Measurements from ENCODE around the gene TRANK1.
"Not testable (repeated sequence)": the region's sequence is repeated elsewhere in the genome, so short reads cannot be mapped to it uniquely, and the experiment has no call there.

Gene TRANK1

GRCh38 chr3:36919439-36920160 lies 25.3 kb downstream of the TRANK1 start:
- DNase-seq (ENCODE audit: low spot score), result no peak

- no peak for DNase-seq (ENCODE audit: low spot score)
Observed at GRCh38 chr3:36918050-36918449, 26.8 kb downstream of the TRANK1 start.

GRCh38 chr3:36911990-36912804 lies 32.7 kb downstream of the TRANK1 start:
- DNase-seq (ENCODE audit: low spot score), result no peak

- DNase-seq (ENCODE audit: low spot score), result no peak
Observed at GRCh38 chr3:36909666-36910065, 35.2 kb downstream of the TRANK1 start.

GRCh38 chr3:36909181-36909580 lies 35.7 kb downstream of the TRANK1 start:
- DNase-seq (ENCODE audit: low spot score), result no peak

DNA sequence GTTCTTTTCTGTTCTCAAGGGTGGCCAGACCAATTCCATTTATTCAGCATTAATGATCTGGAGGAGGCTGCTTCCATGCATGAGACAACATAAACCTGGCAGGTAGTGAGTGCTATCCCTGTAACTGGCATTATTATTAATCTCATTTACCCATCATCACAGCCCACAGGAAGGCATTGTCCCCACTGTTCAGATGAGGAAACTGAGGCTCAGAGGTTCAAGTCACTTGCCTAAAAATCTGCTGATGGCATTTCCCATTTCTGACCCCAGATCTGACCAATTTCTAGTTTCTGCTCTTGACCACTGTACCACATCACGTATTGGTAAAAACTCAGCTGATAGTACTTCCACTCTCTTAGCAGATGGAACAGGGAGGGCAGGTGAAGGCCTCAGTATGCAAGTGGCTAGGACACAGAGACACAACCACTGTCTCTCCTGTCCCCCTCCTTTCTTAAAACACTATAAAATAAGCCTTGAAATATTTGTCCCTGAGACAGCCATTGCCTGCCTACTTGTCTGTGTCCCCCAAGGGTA lies 36.1 kb downstream of the TRANK1 start:
- no peak for DNase-seq (ENCODE audit: low spot score)

DNA sequence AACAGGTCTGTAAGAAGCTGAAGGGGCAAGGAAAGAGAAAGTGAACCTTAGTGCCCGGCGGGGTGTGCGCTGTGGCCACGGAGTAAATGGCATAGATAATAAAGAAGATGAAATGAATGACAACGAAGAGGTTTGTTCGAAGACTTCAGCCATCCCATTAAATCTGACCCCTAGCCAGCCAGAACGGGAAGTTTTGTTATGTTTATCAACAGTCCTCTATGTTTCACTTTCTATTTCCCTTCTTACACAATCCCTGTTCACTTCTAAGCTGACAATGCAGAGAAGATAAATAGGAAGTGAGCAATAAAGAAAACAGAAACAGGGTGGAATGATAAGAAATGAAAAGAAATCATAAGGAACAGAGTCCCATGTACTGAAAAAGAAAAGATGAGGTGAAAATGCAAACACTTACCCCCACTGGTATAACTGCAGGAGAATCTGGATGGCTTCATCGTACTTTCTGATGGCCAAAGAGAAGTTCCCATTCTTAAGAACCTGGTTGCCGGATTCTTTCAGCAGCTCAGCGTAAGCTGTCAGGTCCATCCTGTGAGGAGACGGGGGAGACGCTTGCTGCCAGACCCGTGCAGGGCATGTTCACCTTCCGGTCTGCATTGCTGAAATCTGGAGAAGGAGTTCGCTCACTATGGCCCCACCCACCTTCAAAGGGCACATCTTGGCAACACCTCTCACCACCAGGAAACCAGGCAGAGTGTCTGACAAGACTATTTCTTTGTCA lies 36.8 kb downstream of the TRANK1 start:
- DNase-seq (ENCODE audit: low spot score), result peak; percentile 74

DNA sequence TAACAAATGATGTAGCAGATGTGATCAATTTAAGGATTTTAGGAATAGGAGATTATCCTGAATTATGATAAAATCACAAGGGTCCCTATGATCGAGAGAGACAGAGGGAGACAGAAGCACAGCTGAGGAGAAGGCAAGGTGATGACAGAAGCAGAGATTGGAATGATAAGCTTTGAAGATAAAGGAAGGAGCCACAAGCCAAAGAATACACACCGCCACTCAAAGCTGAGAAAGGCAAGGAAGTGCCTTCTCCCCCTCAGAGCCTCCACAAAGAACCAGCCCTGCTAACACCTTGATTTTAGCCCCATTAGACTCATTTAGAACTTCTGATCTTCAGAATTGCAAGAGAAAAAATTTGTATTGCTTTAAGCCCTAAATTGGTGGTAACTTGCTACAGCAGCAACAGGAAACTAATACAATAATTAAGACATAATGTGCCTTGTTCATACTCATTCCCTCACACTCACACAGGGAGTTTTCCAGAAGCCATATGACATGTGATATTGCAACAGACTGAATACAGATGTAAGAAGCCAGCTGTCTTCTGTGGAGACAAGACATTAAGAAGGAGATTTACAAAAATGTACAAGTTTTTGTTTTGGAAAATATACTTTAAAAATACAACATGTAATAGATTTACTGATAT lies 38.2 kb downstream of the TRANK1 start:
- DNase-seq (ENCODE audit: low spot score), result no peak

DNA sequence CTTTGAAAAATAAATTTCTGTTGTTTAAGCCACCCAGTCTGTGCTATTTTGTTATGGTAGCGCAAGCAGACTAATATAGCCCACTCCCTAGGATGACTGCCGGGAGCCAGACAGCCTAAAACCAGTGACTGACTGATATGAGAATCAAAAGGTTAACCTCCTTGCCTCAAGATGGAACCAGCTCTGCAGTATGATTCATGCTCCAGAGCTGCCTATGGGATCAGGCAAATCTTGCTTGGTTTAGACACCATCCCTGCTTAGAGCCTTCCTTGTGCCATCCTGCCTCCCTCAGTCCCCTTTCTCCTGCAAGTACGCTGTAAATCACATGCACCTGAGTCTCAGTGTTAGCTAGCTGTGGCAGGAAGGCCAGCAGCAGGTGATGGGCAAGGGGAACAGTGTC lies 39.3 kb downstream of the TRANK1 start:
- no peak for DNase-seq (ENCODE audit: low spot score)

- no peak for DNase-seq (ENCODE audit: low spot score)
Observed at GRCh38 chr3:36904641-36905040, 40.2 kb downstream of the TRANK1 start.

- not testable (repeated sequence) for DNase-seq (ENCODE audit: low spot score)
Observed at GRCh38 chr3:36904065-36904464, 40.8 kb downstream of the TRANK1 start.

DNA sequence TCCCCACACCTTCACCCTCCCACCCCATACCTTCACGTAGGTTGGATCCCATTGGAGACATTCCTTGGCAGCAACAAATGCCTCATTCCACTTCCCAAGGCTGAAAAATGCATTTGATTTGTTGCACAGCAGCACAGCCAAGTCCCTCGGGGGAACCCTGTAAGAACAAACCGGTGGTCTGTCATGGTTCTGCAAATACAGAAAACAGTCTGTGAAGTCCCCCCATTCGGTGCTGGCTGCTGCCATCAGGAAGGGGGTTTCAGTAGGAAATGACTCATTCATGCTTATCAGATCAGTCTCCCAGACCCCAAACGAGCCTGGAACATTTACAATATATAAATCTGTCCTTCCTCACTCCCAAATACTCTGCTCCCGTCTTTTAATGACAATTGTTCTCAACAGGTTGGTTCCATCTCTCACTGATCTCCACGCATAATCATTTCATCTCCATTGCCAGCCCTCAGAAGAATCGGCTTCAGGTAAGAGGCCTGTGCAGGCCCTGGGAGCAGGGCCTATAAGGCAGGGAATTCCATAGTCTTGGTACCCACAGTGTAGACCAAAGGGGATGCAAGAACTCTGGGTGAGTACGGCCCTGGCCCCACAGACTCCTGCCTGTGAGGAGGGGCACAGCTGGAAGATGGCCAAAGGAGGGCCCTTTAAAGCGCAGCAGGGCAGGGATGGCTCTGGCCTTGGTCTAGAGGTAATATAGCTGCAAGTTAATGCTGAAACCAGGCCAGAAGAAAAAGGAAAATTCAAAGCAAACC lies 41.6 kb downstream of the TRANK1 start:
- no peak for DNase-seq (ENCODE audit: low spot score)

DNA sequence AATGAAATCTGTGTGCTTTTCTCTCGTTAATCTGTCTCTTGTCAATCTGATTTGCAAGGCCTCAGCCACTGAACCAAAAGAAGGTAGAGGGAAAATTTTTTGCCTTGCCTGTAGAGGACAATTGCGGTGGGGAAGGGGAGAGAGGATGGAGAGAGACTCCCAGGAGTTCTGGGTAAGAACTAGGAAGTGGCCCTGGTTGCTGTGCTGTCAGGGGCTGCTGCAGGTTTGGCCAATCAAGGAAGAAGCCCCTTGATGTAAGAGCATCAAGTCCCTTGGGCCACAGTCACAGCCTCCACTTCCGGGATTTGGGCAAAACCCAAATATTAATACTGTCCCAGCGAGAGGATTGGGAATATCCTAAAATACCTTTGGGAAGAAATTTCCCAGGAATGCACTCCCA lies 43.3 kb downstream of the TRANK1 start:
- no peak for DNase-seq (ENCODE audit: low spot score)

DNA sequence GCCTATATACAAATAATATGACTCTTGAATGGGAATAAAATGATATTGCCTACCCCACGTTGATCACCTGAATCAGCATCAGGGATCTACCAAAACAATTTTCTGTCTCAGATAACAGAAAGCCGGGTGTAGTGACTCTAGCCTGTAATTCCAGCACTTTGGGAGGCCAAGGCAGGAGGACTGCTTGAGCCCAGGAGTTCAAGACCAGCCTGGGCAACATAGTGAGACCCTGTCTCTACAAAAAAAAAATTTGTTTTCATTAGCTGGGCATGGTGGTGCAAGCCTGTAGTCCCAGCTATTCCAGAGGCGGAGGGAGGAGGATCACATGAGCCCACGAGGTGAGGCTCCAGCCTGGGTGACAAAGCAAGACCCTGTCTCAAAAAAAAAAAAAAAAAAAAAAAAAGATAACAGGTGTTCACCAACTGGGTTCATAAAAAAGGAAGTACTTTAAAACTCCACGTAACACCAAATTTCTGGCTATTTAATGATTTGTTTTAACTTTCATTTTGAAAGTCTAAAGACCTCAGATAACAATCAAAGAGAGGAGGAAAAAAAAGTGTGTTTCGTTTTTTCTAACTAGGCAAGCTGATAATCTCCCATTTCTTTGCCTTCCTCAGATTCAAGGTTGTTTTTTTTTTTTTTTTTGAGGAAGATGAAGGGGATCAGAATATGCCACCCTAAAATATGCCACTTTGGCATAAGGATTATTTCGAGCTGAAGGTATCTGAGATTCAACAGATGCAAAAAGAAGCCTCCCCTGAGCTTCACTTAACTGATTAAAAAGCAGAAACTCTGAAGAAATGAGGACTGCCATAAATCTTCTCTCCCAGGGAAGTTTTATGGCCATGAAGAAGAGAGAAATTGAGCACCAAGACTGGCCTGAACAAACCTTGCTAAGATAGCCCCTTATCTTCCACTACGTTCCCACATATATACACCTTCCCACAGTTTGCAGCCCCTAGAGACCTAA lies 44.1 kb downstream of the TRANK1 start:
- no peak for DNase-seq (ENCODE audit: low spot score)

GRCh38 chr3:36895496-36896409 lies 49.1 kb downstream of the TRANK1 start:
- DNase-seq (ENCODE audit: low spot score), result no peak

- DNase-seq (ENCODE audit: low spot score), result no peak
Observed at GRCh38 chr3:36894914-36895313, 49.9 kb downstream of the TRANK1 start.

- DNase-seq (ENCODE audit: low spot score), result no peak
Observed at GRCh38 chr3:36893826-36894225, 51.0 kb downstream of the TRANK1 start.

- peak; percentile 77 for DNase-seq (ENCODE audit: low spot score)
Observed at GRCh38 chr3:36893137-36893557, 51.7 kb downstream of the TRANK1 start.

All from pons (tissue), 1 donor.